ENCODE measurements around the gene FTCD. TPM values are rescaled to one million over a fixed set of nuclear protein-coding genes. Genes with fewer than 3 reads are reported as not detected.
A peak's percentile ranks its signal among the peaks of the same experiment; 100 is the strongest.

Gene FTCD
- total and polyA plus RNA-seq, 9 of the 15 experiments (the other 6 are each of a cell fraction or from before 2014, with no cell fraction given): 0.11 to 1.6 (median 0.67) TPM; not detected in 5

- TF ChIP-seq DEAF1 (CRISPR knock-in tag; IDR thresholded peaks at IDR 0.05): 0 out of 2 replicates have a peak, but pooled peaks have one; percentile 46
- TF ChIP-seq GATAD2A (IDR thresholded peaks at IDR 0.05): no peak; the same call in 1 of the 2 replicates
- no peak for TF ChIP-seq KDM2B (CRISPR knock-in tag; IDR thresholded peaks at IDR 0.05)
- no peak for TF ChIP-seq ZBTB40 (IDR thresholded peaks at IDR 0.05)
- no peak for TF ChIP-seq ZBTB40 (CRISPR knock-in tag; IDR thresholded peaks at IDR 0.05)
- TF ChIP-seq SMARCA4 (IDR thresholded peaks at IDR 0.05): peak; percentile 81
- no peak for TF ChIP-seq RBM34 (IDR thresholded peaks at IDR 0.05; ENCODE audit: borderline replicate concordance, insufficient read depth, low read length)
- TF ChIP-seq UBTF (IDR thresholded peaks at IDR 0.05; ENCODE audit: borderline replicate concordance in 1 of 2, low read depth in 2 of 2, low read length in 2 of 2): 0 out of 4 replicates have a peak, but pooled peaks of 1 of the 2 experiments have one; percentile 48
- peak; percentile 91 for TF ChIP-seq VEZF1 (CRISPR knock-in tag; IDR thresholded peaks at IDR 0.05)
- TF ChIP-seq ERF (CRISPR knock-in tag; IDR thresholded peaks at IDR 0.05): no peak
- no peak; a peak in 1 of 4 replicates for TF ChIP-seq NRF1 (conservative IDR thresholded peaks at IDR 0.05 in 1 of 2, IDR thresholded peaks at IDR 0.05 in 1 of 2)
Observed at GRCh38 chr21:46153247-46154154, 1.9 kb downstream of the FTCD start (continued).
